GM18861 (cell line): ENCODE data around the gene STT3A.
"Not testable (repeated sequence)": the region's sequence is repeated elsewhere in the genome, so short reads cannot be mapped to it uniquely, and the experiment has no call there.

Experiments used
- ATAC-seq: cut with Tn5 transposase; IDR thresholded peaks from one replicate; pipeline ENCODE4 v1.9.1; 2021; ENCODE audit not compliant: unreplicated experiment

The STT3A gene

DNA sequence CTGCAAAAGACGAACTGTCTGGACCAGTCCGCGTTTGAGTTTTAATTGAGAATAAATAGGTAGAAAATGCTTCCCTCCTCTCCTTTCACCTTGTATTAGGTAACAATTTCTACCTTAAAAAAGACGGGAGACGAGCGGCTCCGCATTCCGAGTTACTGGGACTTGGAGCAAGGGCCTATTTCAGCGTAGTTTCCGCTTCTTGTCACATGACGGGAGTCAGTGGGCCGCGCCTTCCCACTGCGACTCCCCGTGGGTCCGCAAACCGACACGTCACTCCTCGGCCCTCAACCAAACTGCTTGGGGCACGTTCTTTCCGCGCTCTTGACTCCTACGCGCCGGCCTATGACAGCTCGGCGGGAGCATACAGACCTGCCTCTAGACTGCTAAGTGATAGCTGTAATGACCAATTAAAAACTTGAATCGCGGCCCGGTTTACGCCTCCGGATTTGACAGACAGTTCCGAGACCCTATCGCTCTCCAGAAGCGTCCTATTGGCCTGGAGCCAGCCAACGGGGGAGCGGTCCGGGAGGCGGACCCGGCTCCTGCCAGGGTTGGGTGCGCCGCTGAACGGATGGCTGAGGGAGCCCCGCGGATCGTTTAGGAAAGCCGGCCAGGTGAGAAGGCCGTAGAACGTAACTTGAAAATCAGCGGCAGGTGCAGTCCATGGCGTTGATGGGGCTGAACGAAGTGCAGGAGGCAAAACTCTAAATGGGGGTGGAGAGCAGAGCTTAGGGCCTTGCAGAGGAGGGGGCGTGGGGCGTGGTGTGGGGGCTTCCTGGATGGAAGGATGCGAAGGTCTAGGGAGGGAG, at the start of gene STT3A:
TSS of gene STT3A (plus strand) at position 548 of the 809 bp plus-strand sequence. CDS start 3,064 bp downstream, outside the sequence.
- peak; percentile 96 for ATAC-seq

DNA sequence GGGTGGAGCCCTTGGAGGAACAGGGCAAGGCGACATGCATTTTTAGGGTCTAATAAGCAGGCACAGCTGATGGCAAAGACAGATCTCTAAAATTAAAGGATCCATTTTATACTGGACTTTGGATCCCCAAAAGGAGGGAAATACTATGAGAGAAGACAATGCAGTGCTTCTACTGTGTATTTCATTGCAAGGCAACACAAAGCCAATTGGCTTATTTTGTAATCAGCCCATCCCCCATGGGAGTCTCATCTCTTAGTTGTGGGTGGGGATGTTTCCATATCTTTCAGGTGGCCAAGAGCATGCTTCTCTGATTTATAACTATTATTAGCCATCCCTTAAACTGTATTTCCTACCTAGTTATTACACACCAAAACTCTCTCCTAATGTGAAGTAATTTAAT, 41.9 kb upstream of the STT3A start:
- no peak for ATAC-seq

DNA sequence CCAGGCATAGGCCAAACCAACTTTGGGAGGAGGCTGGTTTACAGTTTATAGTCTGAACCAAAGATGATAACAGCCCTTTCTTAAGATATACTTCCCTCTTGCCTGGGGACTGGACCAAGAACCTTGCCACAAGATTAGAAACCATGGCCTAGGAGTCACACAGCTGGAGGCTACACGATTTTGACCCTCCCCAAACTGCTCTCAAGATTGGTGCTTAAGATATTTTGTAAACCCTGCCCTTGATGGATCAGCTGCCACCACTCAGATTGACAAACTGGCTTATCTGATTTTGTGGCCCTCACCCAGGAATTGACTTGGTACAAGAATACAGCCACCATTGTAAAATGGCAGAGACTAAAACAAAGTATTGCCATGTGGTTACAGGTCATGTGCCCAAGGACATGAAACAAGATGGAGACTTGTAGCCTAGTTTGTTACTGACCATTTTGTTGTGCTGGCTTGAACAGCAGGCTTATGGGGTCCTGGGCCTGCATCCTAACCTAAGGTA, 40.8 kb upstream of the STT3A start:
- ATAC-seq = no peak

DNA sequence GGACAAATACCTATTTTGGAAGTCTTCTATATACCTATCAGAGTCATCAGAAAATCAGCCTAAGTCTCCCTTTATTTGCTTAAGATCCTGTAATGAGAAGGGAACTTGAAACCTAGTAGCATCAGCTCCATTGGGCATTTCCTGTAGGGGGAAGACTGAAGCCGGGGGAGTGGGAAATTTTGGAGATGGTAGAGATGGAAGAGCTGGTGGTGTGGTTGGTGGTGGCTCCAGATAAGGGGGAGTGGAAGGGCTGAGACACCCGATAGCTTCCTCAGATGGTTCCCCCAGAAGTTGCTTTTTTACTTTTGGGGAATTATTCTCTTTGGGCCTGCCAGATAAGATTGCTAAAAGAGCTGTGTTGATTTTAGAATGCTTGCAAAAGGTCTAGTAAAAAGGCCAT, 39.7 kb upstream of the STT3A start:
- no peak for ATAC-seq

DNA sequence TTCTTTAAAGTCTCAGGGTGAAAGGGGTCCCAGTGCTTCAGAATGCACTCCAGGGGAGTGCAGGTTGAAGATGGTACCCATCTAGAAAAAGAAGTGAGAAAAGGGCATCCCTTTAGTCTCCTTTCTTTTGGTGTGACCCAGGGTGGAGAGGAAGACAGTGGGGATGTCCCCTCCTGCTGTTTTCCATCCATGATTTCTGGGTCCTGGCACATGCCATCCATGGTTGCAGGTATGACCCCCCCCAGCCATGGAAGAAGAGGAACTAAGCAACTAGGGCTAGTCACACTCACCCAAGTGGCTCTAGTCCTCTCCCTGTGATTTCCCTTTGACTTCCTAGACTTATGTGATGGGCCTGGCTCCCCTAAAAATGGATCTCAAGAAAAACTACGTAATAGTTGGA, 39.3 kb upstream of the STT3A start:
- no peak for ATAC-seq

DNA sequence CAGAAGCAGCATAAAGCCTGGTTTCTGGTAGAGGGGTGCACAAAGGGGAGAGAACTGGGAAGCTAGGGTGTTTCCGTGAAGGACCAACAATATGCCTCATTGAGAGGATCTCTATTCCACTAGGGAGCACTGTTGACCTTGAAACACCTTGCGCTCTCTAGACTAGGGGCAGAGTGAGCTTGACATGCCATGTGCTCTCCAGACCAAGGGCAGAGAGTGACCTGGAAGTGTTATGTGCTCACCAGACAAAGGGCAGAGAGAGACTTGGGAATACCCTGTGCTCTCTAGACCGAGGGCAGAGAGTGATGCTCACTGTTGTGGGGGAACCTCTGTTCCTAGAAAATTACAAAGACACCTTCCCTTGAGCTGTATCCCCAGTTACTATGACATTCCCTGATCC, 38.6 kb upstream of the STT3A start:
- no peak for ATAC-seq

DNA sequence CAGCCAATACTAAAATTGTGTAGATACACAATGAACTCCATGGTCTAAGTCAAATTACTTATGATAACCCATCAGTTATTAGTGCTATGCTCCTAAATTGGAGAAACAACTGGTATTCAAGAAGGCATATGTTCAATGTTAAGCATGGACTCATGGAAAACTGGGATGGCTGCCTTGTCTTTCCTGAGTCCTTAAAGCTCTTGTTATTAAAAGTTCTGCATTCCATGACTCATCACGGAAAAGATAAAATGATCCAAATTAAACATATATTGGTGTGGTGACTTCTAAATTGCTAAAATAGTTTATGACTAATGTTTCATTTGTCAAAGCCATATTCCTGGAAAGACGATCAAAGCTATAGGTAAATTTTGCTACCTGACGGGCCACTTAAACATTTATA, 32.8 kb upstream of the STT3A start:
- ATAC-seq = no peak

DNA sequence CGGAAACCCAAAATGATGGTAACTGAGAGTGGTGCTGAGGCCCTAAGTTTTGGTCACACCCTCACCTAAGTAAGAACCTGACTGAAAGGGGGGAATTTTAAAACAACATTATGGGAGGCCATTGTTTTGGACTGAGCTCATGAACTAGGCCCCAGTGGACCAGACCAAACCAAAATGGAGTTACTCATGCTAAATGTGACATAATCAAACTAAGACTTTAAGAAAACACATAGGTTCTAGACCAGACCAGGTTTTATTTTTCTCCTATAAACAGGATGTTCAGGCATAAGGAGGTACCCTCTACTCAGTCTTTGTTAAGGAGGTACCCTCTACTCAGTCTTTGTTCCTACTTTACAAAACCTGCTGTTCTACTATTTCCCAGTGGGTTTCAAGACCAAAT, 30.7 kb upstream of the STT3A start:
- no peak for ATAC-seq

DNA sequence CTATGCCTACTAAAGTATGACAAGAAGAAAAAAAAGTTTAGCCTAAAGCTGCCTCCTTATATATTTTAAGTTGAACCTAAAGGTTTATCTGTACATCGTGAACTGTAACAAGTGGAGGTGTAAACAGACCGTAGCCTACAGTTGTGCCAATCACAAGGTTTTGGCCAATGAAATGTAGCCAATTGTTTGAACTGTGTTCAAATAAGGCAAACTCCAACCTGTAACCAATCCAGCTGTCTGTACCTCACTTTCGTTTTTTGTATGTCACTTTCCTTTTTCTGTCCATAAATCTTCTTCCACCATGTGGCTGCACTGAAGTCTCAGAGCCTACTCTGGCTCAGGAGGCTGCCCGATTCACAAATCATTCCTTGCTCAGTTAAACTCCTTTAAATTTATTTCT, 30.2 kb upstream of the STT3A start:
- ATAC-seq = no peak

DNA sequence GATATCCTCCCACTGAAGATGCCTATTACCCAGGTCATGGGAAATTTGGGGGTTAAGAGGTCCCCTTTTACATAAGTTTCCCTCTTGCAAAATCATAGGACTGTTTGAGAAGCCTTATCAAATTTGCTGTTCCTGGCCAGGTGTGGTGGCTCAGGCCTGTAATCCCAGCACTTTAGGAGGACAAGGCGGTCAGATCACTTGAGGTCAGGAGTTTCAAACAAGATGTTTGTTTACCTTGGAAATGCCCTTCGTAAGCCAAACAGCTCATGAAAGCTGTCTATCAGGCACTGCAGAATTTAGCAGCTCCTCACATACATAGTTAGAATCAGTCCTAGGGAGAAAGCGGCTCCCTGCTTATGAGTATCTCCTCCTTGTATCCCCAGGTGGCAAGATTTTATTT, 28.3 kb upstream of the STT3A start:
- ATAC-seq = no peak

DNA sequence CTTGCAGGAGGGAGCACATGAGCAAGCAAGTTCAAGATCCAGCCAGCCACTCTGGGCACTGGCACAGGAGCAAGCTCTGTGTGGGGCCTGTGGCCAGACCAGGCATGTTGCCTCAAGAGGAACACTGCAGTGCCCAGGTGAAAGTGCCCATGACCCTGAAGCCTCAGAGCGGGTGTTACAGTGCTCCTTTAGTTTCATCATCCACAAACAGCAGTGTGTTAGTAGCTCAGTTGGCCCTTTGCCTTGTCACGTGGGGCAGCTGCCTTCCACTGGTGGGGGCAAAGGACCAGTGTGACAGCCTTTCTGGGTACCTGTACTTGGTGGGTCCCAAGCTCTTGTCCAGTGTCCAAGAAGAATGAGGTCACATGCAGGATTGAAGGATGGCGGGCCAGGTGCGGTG, 26.4 kb upstream of the STT3A start:
- ATAC-seq = no peak

DNA sequence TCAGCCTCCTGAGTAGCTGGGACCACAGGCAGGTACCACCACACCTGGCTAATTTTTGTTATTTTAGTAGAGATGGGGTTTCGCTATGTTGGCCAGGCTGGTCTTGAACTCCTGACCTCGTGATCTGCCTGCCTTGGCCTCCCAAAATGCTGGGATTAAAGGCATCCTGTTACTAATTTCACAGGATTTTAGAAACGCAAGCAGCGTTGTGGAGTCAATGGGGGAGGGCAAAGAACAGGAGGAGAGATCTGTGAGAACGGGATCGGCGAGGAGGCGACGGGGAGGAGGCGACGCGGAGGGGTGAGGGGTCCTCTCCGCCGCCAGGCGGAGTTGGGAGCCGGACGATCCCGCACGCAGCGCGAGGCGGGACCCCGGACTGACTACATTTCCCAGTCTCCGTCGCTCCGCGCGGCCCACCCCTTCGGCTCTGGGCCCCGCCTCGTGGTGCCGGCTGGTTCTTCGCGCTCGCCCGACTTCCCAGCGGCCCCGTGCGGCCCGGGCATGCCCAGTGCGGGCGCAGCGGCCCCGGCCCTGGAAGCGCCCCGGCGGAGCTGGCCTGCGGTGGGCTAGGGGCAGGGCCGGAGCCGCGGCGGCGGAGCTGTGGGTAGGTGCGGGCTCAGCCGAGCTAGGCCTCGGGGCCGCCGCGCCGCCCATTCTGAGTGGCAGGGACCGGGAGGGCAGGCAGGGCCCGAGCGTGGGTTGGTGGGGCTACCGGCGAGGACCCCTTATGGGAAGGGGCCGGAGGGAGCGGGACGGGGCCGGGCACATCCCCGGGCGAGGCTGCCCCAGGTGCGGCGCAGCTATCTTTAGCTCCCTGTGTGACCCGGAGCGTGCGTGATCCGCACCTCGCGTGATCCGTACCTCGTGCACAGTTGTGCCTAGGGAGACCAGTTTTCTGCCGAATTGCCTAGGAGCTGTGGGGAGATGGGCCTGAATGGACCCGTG, 23.4 kb upstream of the STT3A start, which contains the start of gene EI24:
TSS of gene EI24 (plus strand) at position 508 of the 945 bp plus-strand sequence. CDS start 3,051 bp downstream, outside the sequence.
- ATAC-seq = peak; percentile 97

DNA sequence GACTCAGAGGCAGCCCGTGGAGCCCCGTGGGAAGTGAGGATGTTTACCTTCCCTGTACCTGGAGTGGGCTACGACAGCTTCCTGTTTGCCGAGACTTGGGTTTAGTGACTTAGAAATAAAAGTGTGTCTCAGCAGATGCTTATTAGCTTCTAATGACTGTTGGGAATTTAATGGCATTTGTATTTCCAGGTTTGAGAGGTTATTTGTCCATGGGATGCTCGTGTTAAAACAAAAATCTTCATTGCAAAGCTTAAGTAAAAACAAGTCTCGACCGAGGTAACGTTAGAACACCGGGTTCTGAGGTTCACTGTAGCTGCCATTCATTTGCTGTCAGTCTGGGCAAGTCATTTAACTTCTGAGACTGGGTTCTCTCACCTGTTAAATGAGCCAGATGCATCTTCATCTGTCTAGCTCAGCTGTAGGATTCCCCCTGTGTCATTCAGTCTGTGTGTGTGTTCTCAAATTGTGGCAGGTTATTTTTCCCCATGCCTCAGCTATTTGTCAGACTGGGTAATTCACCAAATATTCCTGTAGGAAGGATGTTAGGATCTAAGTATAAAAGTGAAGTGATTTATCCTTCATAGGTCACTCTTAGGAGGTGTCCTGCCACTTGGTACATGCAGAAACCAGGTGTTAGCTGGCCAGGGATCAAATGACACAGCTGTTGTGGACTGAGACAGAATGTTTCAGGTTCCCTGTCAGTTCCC, 22.6 kb upstream of the STT3A start:
- no peak for ATAC-seq

DNA sequence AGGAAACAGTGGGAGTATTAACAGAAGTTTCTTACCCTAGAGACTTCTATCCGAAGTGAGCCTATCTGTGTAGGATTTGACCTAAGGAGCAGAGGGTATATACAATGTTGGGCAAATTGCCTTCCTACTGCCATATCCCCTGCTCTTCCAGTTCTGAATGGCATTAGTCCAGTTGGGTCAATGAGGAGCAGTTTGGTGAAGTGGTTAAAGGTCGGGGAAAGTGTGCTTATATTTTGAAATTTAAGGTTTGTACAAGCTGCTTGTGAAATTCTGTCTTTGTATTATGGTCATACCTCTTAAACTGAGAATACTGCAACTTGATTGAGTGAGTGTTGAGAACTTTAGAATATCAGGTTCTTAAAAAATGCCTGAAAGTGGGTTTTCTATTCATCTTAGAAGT, 21.7 kb upstream of the STT3A start:
- no peak for ATAC-seq

DNA sequence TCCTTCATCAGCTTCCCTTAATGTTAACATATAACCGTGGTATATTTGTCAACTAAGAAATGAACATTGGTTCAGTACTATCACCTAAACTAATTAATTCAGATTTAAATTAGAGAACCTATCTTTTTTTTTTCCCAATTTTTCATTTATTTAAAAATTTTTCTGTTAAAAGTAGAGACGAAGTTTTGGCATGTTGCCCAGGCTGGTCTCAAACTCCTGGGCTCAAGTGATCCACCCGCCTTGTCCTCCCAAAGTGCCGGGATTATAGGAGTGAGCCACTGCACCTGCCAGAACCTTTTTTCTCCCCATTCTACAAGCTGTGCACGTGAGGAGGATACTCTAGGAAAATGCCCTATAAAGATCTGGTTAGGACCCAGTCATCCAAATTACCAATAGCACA, 19.7 kb upstream of the STT3A start:
- no peak for ATAC-seq

DNA sequence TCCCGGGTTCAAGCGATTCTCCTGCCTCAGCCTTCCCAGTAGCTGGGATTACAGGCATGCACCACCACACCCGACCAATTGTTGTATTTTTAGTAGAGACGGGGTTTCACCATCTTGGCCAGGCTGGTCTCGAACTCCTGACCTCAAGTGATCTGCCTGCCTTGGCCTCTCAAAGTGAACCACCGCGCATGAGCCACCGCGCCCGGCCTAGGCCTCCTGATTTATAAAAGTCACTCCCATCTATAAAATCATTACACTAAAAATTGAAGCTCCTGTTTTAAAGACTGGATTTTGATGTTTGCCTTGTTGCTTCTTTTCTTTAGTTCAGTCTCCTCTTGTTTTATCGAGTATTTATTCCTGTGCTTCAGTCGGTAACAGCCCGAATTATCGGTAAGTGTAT, 15.5 kb upstream of the STT3A start:
- ATAC-seq = not testable (repeated sequence)

DNA sequence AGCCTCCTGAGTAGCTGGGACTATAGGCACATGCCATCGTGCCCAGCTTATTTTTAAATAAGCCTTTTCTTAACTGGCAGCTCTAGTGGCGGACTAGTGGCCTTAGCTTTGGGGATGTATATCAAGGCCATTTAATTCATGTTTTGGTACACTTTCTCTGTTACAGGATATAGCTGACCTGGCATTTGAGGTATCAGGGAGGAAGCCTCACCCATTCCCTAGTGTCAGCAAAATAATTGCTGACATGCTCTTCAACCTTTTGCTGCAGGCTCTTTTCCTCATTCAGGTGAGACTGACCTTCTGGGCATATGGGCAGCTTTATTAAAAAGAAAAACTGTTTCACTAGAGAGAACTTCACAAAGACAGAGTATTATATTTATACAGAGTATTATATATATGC, 13.9 kb upstream of the STT3A start:
- ATAC-seq = no peak

DNA sequence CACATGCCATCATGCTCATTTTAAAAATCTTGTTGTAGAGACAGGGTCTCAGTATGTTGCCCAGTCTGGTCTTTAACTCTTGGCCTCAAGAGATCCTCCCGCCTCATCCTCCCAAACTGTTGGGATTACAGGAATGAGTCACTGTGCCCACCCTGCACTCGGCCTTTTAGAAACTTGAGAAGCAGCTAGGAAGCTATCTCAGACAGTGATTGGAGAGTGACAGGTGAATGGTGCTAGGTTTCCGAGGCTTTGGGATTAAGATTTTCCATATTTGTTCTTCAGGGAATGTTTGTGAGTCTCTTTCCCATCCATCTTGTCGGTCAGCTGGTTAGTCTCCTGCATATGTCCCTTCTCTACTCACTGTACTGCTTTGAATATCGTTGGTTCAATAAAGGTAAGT, 12.8 kb upstream of the STT3A start:
- no peak for ATAC-seq

DNA sequence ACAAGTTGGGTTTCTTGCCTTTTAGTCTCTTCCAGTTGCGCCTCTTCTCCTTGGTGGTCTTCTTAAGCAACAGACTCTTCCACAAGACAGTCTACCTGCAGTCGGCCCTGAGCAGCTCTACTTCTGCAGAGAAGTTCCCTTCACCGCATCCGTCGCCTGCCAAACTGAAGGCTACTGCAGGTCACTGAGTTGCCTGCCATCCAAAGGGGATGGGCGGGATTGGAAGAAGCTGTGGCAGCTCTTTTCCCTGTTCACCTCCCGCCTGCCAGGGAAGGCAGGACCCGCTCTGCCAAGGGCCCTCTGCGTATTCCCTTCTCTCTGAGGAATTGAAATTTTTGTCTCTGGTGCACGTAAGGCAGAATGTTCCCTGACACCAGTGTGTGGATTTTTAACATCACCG, 9.2 kb upstream of the STT3A start:
- no peak for ATAC-seq

DNA sequence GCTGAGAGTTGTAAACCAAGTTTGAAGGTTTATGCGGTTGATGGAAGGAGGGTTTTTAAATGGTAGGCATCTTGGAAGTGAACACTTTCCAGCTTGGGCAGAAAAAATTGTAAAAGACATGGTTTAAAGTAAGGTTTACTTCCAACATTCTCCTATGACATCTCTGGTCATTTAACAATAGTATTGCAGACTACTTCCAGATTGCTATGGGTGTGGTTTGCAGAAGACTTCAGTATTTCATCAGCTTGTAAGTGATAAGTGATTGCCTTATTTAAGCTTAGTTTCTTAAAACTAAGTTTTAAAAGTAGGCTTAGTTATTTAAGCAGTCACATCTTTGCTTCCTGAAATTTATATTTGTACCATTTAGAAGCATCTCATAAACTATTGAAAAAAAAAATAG, 7.2 kb upstream of the STT3A start:
- no peak for ATAC-seq

DNA sequence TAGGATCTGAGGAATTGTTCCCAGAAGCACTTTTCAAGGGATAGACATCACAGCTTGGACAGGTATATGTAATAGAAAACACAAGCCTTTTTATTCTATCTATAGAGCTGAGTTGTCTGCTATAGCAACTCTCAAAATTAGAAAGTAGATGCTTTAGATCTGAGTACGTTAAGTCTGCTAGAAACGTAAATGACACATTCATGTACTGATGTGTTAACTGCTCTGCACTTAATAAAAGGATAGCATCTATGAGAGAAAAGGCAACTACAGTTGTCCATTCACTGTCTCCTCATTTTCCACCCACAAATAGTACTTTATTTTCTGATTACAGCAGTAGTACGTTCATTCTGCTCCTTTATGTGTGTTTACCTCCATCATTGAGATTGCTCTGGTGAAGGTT, 6.0 kb upstream of the STT3A start:
- ATAC-seq = no peak
